Cerebellar nuclear complex (tissue), 1 donor: ENCODE measurements around the gene SIN3A.
"Not testable (repeated sequence)": the region's sequence is repeated elsewhere in the genome, so short reads cannot be mapped to it uniquely, and the experiment has no call there.

Experiments
- DNase-seq, 2 experiments: peaks; one replicate each; lab custom pipeline; 2025; lab: John Stamatoyannopoulos, UW

SIN3A gene

DNA sequence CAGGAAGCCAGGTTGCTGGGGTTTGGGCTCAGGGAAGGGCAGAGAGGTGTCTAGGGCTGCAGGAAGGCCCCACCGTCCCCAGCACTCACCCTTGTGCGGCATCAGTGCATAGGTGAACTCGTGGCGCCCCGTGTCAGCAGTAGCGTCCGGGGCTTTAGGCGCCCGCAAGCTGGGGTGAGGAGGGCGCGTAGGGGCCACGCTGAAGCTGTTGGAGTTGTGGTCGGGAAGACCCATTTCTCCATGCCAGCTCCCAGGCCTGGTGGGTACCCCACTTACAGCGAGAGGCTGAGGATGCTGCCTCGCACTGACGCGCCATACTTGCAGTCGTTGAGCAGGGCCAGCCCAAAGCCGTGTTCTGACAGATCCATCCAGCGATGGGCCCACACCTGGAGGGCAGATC lies 95.0 kb downstream of the SIN3A start:
- DNase-seq, result no peak

DNA sequence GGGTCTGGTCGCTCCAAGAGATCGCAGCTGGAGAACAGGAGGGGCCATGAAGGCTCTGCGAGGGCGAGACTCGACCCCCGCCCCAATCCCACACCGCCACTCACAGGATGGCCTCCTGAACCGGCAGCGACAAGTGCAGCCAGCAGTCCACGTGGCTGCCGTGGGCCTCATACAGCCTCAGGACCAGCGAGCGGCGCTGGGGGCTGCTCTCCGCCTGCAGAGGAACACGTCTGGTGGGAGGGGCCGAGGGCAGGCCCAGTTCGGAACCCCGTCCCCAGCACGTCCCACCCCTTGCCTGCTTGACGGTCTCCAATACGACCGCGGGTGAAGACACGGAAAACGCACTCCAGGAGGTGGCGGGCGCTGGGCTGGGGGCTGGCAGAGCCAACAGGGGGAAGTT lies 95.5 kb downstream of the SIN3A start:
- no peak for DNase-seq

DNA sequence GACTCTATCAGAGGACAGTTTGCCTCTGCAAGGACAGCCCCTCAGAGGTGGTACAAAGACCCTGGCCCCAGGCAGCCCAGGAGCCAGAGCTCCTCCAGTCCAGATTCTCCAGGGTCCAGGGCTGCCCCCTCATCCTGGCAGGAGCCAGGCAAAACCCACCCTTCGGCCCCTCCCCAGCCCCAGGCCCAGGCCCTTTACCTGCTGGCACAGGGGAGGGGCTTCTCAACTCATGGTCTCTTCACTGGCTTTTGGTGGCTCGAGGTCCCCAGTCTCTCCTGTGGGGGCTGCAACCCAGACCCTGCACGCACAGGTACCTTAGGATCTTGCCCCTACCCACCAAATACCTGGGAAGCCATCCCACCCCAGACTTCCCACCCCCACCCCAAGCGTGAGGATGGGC lies 96.1 kb downstream of the SIN3A start:
- DNase-seq, result no peak

DNA sequence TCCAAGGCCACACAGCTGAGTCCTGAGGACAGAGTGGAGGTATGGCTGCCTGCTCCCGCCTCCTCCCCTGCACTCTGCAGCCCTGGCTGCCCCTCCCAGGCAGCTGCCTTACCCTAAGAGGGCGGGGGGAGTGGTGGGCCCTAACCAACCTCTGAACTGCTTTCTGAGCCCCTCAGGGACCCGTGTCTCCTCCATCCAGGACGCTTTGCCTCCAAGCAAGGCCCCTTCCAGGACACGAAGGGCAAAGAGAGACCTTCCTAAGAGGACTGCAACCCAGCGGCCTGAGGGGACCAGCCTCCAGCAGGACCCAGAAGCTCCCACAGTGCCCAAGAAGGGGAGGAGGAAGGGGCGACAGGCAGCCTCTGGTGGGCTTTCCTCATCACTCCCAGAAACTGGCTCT lies 97.0 kb downstream of the SIN3A start:
- DNase-seq, result no peak

DNA sequence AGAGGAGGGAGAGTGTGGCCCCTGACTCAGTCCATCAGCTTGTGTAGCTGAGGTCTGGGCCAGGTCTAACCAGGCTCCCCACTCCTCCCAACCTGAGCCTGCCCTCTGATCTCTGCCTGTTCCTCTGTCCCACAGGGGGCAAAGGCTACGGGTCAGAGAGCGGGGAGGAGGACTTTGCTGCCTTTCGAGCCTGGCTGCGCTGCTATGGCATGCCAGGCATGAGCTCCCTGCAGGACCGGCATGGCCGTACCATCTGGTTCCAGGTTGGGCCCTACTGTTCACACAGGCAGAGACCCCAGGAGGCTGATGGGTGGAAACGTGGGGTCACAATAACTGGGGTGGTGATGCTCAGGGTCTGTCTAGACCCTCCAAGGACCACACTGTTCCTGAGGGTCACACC lies 97.9 kb downstream of the SIN3A start:
- no peak for DNase-seq

DNA sequence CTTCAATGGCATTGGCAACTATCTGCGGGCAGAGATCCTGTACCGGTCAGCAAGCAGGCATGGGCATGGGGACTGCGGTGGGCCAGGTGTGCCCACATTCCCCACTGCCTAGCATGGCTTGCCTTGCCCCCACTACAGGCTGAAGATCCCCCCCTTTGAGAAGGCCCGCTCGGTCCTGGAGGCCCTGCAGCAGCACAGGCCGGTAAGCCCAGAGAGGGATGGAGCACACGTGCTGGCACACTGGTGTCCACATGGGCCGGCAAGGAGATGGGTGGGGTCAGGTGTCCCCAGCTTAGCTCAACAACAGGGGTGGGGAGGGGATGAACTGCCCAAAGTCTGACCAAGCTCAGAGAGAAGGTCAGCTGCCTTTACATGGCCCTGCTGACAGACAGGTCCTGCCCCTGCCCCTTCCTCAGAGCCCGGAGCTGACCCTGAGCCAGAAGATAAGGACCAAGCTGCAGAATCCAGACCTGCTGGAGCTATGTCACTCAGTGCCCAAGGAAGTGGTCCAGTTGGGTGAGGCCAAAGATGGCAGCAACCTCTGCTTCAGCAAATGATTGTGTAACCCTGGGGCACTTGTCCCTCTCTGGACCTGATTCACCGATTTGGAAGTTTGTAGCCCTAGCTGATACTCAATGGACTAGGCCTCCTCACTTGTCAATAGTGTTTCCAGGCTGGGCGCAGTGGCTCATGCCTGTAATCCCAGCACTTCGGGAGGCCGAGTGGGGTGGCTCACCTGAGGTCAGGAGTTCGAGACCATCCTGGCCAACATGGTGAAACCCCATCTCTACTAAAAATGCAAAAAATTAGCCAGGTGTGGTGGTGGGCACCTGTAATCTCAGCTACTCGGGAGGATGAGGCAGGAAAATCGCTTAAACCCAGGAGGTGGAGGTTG lies 99.1 kb downstream of the SIN3A start:
- no peak for DNase-seq

DNA sequence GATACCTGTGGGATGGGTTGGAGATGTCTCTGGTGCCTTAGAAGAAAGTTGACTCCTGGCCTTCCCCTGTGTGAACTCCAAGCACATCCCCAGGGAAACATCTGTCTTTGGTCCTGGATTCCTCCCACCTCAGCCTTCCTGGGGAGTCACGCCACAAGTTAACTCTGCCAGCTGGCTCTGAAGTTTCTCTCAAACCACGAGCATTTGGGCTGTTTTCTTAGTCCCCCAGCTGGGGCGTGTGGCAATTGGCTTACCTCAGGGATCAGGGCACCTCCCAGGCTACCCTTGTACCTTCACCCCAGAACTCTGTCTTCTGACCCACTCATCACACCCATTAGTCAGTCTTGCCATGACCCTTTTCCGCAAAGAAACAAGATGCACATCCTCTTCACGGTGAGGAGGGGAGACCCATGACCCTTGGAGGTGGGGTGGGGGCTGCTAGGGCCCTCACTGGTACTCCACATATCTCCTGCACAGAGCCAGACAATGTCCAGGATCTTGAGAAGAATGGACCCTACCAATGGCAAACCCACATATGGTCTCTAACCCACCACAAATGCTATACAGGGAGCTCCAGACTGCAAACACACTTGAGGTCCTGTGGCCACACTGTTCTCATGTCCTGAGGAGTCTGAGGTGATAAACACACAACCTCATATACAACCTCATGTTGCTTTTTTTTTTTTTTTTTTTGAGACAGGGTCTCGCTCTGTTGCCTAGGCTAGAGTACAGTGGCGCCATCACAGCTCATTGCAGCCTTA lies 100.7 kb downstream of the SIN3A start:
- no peak for DNase-seq

DNA sequence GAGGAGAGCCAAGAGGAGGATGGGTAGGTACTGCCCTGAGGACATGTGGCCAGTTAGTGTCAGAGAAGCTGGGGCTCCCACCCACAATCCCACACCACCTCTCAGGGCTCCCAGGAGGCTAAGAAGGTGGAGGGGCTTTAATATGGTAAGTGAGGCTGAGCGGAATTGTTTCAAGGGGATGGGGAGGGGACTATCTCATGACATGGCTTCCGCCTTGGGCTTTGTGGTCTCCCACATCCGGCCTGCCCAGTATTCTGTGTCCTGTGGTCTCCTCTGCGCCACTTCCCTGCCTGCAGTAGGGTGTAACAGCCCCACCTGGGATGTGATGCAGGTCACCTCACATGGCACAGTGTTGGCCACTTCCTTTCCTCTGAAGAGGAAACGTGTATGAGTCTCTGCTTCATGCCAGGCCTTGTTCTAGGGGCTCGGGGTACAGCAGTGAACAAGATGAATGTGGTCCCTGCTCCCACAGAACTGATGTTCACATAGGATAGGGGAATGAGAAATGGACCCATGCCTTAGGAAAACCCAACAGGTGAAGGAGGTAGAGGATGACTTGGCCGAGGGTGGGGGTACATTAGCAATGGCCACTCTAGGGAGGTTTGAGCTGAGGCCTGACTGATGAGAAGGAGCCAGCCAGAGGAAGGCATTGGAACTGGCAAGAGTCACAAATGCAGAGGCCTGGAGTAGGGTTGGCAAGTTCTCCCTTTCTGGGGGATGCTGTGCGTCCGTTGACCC lies 101.5 kb downstream of the SIN3A start:
- no peak for DNase-seq

DNA sequence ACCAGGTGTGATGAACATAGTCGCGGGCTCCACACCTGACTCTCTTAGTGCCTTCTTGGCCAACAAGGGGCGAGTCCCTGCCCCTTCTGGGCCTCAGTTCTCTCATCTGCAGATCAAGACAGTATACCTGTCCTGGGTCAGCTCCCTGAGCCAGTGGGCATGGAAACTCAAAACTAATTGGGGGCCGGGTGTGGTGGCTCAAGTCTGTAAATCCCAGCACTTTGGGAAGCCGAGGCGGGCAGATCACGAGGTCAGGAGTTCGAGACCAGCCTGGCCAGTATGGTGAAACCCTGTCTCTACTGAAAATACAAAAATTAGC lies 102.2 kb downstream of the SIN3A start:
- not testable (repeated sequence) for DNase-seq

DNA sequence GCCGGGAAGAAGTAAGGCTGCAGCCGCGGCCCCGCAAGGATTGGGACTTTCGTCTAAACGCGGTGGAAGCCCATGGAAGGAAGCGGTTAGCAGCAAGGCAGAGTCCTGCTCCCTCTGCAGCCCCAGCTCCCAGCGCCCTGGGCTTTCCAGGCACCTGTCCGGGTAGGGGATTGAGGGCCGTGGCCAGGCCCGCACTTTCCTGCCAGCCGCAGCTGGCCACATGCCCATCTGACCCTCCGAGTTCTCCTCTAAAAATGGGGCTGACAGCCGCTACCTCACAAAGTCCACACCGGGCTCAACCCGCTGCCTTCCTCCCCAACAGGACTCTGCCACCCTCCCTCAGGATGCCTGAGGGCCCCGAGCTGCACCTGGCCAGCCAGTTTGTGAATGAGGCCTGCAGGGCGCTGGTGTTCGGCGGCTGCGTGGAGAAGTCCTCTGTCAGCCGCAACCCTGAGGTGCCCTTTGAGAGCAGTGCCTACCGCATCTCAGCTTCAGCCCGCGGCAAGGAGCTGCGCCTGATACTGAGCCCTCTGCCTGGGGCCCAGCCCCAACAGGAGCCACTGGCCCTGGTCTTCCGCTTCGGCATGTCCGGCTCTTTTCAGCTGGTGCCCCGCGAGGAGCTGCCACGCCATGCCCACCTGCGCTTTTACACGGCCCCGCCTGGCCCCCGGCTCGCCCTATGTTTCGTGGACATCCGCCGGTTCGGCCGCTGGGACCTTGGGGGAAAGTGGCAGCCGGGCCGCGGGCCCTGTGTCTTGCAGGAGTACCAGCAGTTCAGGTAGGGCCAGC lies 102.7 kb downstream of the SIN3A start:
- DNase-seq, result no peak

DNA sequence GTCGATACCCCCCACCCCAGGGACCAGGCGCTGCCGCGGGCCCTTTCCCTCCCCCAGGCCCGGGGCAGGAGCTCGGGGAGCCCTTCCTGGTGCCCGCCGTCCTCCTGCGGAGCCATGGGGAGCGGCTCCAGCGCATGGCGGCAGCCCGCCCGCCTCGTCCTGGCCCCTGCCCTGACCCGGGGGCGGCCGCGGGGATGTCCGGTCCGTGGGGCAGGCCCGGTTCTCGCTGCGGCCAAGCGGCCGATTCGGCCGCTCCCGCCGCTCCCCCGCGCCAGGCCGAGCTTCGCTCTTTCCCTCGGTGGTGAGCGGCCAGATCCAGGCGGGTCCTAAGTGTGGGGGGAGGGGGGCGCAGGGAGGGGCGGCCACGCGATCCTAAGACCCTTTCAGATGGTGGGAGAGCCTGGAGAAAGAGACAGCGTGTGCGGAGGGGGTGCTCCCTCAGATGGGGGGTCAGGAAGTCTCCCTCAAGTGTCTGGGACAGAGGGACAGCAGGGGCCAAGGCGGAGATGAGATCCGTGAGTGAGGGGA lies 103.4 kb downstream of the SIN3A start:
- DNase-seq, result no peak

DNA sequence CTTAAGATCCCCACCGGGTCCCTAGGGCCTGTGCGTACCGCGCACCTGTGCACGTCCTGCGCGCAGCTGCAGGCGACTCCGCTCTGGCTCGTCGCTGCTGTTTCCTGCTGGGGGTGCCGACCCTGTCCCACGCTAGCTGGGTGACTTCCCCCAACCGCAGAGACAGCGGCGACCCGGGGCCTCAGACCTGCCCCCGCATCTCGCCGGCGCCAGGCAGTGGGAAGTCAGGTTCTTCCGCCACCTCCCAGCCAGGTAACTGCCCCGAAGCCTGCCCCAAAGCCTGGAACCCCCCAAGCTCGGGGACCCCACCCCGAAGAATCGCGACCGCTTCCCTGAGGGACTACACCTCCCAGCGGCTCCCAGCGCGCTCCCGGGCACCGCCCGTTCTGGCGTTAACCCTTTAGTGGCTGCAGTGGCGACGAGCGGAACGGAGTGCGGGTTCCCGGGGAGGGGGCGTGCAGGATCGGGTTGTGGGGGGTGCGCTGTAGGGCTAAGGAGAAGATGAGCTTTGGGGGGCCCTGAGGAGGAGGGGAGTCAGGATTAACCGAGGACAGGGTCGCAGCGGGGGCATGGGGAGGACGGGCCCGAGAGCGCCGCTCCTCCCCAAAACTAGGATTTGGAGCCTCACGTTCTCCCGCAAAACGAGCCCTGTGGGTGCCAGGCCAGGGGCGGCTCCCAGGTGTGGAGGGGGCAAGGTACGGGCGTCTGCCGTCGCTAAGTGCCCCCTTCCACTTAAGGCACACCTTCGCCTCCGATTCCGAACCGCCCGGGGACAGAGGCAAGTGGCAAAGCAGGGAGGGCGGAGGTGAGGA lies 104.1 kb downstream of the SIN3A start:
- no peak for DNase-seq

DNA sequence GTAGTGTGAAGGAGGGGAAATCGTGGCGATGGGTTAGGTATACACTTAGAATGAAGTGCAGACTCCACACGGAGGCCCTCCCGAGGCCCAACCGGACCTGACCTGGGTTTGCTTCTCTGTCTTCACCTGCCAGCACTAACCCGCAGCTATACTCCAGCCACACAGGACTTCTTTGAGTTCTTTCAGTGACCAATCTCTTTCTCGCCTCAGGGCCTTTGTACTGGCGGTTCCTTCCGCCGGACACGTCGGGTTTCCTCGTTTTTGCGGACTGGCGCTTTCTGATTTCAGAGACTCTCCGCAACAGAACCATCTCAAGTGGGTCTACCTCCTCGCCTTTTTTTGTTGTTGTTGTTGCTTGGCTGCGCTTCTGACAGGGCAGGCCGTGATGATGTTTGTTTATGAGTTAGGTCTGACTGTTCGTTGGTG lies 104.7 kb downstream of the SIN3A start, which contains the start of gene NEIL1:
Gene NEIL1, plus strand, starts transcription at position 244 of the 426 bp plus-strand sequence. CDS start 1,867 bp downstream, outside the sequence.
- no peak for DNase-seq

DNA sequence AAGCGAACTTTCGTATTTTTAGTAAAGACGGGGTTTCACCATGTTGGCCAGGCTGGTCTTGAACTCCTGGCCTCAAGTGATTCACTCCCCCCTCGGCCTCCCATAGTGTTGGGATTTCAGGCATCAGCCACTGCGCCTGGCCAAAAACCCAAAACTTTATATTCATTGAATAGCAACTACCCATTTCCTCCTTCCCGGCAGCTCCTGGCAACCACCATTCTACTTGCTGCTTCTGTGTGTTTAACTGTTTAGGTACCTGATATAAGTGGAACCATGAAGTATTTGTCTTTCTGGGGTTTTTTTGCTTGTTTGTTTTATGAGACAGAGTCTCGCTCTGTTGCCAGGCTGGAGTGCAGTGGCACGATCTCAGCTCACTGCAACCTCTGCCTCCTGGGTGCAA lies 107.5 kb downstream of the SIN3A start:
- DNase-seq, result not testable (repeated sequence)

DNA sequence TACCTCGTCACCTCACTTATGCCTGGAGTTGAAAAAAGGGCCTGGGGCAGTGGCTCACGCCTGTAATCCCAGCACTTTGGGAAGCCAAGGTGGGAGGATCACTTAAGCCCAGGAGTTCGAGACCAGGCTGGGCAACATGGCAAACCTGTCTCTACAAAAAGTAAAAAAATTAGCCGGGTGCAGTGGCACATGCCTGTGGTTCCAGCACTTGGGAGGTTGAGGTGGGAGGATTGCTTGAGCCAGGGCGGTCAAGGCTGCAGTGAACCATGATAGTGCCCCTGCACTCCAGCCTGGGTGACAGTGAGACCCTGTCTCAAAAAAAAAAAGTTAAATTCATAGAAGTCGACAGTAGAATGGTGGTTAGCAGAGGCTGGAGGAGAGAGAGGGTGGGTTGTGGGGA lies 109.3 kb downstream of the SIN3A start:
- no peak for DNase-seq

DNA sequence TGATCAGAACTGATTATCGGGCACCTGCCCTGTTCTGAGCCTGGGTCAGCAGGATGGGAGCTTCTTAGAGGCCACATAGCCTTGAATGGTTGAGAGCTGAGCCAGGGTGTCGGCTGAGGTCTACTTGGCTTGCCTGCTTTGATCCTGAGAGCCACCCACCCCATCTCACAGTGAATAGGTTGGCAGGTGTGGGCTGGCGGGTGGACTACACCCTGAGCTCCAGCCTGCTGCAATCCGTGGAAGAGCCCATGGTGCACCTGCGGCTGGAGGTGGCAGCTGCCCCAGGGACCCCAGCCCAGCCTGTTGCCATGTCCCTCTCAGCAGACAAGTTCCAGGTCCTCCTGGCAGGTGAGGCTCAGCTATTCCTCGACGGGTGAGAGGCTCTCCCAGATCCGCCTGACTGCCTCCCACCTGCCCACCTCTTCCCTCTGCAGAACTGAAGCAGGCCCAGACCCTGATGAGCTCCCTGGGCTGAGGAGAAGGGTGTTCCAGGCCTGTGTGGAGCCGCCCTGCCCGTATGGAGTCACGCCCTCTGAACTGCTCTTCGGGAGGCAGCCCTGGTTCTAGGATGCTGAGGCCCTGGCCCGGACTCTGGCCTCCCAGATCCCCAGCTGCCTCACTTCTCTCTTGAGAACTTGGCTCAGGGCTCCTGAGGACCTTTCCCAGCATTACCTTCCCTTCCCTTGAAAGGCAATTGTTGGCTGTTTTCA lies 111.8 kb downstream of the SIN3A start:
- DNase-seq, result no peak

DNA sequence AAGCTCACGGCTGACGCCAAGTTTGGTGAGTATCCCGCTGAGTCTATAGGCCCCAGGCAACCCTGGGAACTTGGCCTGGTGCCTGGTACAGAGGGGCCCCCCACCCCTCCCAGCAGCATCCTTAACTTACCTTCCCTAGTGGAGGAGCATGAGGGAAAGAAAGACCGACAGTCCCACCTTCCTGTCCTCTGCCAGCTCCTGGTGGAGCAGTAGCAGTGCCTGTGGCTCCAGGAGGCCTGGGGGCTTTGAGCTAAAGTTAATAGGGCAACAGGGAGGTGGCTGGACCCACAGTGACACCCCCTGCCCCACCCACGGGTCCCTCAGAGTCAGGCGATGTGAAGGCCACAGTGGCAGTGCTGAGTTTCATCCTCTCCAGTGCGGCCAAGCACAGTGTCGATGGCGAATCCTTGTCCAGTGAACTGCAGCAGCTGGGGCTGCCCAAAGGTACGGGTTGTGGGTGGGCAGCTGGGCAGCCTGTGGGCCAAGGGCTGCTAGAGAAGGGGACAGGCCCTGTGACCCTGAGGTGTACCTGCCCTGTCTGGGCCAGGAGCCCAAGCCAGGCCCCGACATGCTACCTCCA lies 112.7 kb downstream of the SIN3A start:
- no peak for DNase-seq

DNA sequence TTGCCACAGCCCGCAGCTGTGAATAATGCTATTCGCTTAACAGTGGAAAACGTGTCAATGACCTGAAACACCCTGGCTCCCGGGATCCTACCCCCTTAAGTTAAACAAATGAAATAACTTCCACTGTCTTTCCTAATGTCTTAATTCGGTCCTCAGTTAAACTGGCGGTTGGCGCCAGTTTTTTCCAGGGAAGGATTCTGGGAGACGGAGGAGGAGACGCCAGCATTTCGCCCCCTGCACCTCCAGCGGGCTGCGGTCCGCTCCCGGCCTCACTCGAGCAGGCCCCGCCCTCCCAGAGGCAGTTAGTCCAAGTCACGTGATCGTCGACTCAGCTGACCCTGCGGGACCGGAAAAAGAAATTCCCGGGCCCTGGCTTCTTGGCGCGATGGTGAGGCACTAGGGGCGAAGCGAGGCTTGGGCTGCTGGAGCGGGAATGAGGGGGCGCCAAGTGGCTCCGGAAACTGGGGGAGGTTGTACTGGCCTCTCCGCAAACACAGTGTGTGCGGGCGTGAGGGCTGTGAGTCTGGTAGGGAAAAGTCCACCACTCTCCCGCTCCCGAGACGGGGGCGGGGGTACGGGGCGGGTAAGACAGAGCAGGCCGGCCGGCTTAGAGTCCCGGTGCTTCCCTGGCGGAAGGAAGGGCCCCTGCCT lies 115.7 kb downstream of the SIN3A start, which contains the start of gene COMMD4:
Gene COMMD4, plus strand, starts transcription at position 359 of the 651 bp plus-strand sequence. Its CDS starts 27 bp downstream, at position 386.
- DNase-seq, result peak; percentile 42 to 83

DNA sequence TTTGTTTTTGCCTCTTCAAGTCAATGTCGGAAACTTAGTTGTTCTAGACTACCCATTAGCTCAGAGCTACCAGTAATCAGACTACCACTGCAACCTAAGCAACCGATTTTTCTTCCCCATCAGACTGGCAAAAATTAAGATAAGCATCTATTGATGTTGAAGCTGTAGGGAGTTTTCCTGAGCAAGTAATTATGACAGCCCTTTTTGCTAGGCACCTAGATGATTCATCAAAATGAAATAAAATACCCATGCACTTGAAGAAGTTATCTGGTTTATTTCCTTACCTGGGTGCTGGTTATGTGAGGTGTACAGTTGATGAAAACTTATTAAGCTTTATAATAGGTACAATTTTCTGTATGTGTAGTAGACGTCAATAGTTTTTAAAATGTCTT lies 116.2 kb downstream of the SIN3A start:
- DNase-seq, result no peak
